ENCODE data around the gene MFRP.

Gene MFRP

DNA sequence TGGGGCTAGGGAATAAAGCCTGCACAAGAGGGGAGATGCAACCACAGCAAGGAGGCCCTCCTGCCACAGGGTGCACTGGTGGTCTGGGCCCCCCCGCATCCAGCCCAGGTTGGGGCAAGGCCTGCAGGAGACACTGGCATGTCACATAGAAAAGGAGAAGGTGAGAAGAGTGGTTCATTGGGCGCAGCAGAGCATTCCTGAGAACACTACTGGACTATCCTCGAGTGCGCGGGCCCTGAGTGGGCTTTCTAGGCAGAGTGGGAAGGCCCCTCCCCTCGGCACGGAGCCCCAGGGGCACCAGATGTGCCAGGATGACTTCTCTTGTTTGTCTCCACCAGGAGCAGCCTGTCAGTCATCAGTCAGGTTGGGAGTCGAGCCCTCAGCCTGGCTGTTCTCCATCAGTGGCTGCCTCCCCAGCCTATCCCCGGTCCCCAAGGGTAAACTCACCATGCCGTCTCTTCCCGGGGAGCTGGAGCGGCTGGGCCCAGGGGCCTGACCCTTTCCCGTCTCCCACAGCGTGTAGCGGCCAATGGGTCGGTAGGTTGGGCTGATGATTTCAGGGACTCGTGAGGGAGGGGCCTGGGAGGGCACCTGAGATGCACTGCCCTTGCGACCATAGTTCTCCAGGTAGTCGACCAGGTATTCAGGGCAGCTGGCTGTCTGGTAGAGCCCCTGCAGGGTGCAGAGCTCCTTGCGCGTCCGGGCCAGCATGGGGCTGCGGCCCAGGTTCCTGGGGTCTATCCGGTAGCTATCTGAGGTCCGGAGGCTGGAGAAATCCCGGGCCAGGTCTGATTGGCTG is 26.0 kb upstream of the MFRP start:
- DNase-seq, result no peak

DNA sequence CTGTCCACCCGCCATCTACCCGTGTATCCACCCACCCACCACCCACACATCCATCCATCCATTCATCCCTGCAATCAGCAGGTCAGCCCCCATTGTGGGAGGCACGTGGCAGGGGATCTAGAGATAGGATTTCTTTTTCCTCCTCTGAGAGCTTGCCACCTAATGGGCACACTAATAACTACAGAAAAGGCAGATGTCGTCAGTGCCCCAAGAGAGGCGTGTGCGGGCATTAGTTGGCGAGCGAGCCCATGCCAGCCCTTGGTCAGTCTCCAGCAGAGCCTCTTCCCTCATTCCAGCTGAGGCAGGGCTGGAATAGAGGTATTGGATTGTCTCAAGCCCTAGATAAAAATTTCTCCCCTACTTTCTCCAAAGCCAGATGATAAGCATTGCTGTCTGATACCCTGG is 25.3 kb upstream of the MFRP start:
- DNase-seq, result no peak

DNA sequence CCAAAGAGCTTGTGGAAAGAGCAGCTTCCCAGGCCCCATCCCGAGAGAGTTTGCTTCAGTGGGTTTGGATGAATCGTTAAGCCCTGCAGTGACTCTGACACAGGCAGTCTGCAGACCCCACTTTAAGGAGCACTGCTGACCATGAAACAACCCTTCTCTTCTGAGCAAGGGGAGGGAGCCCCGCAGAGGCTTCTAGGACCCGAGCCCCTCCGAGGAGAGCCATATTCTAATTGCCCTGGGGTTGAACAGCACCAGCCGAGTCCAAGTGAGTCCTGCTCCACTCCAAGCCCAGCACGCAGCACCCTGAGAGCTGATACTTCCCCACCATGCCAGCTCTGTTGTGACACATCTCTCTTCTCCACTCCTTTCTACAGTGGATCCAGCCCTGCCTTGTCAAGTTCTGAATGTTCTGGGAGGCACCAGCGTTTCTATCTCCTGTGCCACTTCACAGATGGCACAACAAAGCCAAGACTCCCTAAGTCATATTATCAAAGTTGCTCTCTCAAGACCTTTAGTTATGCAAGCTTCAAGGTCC is 24.6 kb upstream of the MFRP start:
- no peak for DNase-seq

DNA sequence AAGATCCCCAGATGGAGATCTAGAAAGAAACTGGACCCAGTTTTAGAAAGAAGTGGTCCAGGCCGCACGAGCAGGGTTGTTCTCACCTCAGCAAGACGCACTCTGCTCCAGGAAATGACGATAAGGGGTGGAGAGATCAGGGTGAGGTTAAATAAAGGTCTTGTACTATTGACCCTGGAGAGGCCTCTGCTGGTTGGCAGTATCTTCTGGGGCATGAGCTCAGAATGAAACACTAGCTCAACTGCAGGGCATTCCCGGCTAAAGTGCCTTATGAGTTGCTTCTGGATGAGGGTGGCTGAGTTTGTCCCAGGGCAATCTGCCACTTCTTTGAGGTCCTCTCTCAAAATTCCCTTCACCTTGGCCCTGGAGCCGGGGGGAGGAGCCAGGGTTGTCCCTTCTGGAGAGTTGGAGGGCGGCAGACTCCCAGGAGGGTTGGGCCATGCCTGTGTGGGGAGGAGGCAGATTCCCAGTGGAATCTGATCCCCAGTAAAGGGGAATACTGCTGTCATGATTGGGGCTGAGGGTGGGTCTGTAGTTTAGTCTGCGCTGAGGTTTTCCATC is 24.1 kb upstream of the MFRP start:
- DNase-seq, result no peak

DNA sequence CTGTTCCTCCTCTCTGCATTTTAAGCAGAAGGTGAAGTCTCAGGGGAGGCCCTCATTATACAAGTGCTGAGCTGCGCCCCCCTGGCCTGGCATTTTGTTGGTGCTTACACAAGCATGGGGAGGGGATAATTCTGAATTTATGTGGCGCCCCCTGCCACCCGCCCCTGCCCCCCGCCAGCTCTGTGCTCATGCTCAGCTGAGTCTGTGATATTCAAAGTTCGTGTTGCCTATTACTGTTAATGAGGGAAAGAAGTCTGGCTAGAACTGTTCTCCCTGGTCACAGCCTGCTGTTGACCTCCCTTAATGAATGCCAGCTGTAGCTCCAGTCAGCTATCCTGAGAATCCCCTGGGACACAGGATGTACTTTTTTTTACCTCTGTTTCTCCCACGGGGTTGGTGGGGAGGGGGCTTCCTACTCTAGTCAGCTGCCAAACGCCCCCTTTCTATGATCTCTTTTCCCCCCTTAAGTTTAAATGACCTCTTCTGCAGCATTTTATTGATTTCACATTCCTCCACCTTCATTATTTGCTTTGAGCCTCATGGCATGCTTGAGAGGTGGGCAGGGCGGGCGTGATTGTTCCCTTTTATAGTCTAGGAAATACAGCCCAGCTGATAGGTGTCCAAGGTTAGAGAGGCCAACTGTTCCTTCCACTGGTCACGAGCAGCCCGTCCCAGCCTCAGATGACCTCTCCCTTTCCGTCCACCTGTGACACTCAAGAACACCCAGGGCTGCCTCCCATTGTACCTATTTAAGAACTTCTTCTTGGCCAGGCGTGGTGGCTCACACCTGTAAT is 22.8 kb upstream of the MFRP start:
- no peak for DNase-seq

DNA sequence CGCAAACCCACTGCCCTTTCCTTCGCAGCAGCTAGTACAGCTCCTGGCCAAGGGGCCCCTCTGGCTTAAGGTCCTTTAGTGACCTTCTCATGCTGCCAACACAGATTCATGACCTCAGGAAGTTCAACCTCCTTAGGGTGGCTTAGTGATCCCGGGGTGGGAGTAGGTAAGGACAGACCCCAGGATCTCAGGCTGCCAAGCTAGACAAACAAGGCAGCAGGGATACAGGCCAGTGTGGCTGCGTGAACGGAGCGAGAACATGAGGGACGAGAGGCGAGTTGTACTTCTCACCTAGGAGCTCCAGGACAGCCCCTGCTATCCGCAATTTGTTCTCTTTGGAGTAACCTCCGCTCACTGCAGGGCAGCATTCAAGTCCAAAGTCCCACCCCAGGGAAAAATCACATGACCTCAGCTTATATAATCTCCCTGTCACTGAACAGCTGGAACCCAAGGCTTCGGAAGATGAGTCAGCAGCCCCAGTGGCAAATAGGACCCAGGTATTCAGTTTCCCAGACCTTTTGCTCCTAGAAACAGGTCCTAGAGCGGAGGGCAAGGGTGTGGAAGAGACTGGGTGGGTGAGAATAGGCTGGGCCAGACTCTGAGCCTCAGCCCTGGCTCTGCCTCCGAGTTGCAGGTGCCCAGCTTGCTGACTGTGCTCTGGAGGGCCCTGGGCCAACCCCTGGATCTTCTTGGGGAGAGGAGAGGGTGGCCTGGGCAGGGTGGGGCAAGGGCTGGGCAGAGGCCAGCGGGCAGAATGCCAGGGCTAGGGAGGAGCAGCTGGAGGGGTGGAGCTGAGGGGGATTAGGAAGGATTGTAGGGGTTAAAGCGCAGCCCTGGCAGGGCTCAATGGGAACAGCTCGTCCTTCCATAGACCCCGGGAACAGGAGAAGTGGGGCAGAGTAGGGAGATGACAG is 21.9 kb upstream of the MFRP start:
- no peak for DNase-seq

DNA sequence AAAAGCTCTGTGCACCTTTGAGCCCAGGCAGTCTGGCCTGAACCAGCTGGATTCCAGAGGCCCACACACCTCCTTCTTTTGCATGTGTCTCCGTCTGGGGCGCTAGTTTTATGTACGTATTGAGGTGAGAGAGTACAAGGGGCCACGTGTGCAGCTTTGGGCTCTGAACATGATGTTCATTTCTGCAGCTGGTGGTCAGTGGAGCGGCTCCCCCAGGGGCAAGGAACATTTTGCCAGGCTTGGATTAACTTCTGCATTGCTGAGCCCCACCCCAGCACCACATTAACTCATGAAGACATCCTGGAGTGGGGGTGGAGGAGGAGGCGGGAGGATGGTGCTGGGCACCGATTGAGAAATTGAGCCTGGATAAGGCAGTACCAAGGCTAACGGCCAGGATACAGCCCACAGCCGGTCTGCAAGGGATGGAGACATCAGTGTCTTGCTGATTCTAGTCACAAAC is 21.2 kb upstream of the MFRP start:
- DNase-seq, result no peak

DNA sequence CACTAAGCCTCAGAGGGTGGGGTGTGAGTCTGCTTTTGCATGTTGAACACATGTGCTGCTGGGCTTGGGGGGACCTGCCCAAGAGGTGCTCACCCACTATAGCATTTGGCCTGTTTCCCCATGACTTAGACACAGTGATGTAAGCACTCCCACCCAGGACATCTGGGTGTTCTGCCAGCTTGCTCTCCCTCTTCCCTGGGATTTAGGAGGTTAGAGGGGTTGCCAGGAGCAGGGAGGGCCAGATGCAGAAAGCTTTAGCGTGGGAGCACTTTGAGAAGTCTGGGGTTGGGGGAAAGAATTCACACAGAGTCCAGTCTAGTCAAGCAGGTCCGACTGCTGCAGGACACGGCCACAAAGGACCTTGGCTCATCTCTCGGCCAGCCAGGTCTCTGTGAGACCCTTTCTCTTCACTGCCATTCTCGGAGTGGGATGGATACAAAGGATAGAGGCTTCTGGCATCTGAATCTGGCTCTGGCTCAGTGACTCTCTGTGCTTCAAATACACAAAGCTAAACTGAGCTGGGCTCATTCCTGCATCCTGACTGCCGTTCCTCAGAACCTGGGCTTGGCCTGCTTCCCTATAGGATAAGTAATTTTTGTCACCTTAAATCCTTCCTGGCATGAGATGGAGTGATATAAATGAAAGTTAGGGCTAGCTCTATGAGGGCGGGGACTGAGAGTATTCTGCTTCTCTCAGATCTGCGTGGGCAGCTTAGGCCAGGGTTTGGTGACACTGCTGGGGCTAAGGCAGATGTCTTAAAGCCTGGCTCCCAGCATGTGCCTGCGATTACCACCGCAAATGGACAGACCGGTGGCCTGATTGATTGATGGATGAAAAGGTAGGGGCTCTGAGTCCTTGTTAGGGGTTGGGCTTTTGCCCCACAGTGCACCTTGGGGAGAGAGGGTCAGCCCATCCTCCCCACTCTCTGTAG is 20.4 kb upstream of the MFRP start:
- no peak for DNase-seq

DNA sequence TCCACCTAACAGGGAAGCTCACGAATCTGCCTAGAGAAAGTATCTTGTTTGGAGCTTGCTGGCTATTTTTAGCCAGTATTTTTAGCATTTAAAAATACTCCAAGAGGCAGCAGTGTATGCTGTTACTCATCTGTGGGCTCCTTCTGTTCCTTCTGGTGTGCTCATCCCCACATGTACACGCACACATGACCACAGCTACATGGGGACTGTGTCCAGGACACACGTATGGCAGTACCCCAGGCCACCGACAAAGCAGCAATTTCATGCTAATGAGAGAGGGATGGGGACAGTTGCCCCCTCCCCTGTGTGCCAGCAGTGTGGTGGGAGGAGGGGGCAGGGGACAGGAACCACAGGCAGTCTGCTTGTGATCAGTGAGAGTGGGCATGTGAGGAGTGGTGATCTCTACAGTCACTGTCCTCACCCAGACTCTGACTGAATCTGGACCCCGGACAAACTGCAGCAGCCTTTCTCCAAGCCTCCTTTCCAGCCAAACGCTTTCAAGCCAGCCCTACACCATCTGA is 18.6 kb upstream of the MFRP start:
- DNase-seq, result no peak

DNA sequence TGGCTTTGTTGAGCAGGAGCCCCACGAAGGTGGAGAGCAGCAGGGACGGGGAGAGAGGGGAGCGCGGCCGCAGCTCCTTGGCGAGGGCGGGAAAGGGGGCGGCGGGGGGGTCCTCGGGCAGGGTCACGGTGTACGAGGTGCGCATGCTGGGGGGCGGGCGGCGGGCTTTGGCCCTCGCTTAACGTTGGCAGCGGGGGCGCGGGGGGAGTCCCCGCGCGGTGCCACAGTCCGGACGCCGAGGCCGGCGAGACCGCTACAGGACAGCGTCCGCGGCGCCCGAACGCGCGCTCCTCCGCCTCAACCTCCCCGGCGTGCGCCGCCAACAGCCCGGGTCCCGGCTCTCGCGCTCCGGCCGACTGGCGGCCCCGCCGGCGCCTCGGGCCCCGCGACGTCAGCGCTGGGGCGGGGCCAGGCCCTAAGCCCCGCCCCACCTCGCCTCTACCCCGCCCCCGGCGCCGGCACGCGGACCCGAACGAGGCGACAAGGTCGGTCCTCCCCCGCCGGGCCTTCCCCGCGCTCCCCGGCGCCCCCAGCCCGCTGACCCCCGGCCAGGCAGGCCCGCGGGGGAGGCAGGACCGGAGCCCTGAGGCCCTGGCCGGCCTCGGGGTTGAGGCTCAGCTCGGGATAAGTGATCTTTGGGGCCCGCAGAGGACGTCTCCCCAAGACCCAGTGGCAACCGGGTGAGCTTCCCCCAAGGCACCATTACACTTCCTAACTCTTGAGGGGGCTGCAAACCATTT is 17.5 kb upstream of the MFRP start:
- peak; percentile 44 for DNase-seq

DNA sequence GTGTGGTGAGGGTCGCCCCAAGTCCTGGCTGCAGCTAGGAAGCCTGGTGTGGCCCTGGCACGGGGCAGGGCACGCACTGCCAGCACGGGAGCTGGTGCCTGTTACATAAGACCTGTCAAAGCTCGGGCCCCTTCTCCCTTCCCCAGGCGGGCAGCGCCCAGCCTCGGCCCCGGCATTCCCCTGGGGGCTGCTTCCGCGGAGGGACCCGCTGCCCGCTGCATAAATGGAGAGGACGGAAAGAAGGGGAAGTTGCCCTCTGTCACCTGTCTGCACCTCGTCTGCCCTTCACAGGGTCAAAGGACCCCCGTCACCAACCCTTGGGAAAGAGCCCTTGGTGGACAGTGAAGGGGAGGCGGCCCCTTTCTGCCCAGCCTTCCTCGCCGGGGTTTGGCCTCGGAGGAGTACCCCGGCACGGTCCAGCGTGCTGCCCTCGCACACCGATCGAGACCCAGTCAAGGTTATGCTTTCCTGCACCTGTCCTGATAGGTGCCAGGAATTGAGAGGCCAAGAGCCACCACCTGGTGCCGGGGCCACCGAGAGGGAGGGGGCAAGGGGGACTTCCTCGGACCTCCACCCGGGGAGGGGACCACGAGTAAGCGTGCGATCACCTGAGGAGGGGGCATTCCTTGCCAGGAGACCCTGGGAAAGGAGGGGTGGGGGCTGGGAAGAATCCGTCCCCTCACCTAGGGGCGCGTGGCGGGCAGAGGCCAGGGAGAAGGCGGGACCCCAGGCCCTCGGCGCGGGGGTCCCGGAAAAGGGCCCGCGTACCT is 16.8 kb upstream of the MFRP start:
- no peak for DNase-seq

DNA sequence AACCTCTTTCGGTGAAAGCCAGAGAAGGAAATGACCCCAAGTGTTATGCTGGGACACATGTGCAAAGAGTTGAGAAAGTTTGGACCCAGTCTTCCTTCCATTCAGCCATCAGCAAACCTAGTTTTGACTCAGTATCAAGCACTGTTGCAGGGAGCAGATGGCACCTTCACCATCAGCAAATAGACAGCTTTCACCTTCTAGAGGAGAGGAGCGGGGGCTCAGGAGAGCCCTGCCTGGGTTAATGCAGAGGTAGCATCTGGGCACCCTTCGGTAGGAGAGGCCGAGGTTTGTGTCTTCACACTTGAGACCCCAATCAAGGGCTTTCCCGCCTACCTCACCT is 16.2 kb upstream of the MFRP start:
- DNase-seq, result no peak

DNA sequence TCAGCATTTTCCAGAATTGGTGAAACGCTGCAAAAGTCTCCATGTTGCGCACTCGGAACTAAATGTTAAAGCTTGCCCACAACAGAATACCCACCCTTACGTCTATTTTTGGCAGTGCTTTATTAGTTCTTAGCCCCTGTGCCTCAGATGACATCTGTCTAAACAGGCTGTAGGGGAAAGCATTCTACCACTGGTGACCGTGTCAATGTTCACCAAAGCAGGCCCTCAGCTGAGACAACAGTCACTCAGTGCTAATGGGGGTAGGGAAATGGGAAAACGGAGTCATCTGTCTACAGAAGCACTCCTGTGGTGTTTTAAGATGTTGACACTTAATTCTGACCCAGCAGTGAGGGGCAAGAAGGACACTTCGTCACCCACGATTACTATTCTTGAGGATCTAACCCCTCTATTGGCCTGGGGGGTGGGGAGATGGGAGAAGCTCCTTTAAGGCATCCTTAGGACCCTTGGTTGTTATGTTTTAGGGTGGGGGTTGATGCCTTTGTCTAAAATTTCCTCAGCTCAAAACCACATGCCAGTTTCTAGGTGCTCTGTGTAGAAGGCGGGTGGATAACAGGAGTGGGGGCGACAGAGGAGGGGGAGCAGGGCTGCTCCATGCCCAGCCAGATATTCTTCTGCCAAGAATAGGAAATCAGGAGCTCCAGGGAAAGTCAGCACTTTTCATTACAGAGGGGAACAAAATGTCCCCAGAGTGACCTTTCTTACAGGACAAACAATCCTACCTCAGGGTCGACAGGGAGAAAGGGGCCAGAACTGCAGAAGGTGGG is 15.6 kb upstream of the MFRP start:
- no peak for DNase-seq

DNA sequence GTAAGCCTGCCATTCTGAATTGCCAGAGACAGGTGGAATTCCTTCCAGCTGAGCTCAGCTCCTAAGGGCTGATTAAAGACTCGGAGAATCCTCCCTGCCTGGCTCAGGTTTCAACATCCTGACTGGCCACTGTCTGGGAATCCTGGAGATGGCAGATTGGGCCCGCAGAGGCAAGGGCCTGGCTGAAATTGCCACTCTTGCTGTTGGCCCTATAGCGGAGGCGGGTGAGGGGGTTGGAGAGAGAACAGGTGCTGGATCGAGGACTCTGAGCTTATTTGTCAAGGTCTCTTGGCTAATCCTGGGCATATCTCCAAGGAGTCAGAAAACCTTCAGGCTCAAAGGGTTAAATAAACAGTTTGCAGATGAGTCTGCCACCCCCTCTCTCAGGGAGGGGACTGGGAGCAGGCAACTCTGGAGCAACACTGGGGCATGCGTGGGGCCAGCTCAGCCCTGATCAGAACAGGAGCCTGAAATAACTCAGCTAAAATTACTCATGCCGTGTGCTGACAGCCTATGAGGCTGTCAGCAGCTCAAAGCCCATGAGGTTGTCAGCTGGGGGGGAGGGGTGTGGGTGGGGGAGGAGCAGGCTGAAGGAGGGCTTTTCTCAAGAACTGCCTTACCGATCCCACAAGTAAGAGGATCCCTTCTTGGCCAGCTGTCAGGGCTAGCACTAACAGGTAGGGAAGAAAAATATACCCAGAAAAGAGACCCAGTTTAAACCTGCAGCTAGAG is 14.7 kb upstream of the MFRP start:
- DNase-seq, result peak; percentile 86

DNA sequence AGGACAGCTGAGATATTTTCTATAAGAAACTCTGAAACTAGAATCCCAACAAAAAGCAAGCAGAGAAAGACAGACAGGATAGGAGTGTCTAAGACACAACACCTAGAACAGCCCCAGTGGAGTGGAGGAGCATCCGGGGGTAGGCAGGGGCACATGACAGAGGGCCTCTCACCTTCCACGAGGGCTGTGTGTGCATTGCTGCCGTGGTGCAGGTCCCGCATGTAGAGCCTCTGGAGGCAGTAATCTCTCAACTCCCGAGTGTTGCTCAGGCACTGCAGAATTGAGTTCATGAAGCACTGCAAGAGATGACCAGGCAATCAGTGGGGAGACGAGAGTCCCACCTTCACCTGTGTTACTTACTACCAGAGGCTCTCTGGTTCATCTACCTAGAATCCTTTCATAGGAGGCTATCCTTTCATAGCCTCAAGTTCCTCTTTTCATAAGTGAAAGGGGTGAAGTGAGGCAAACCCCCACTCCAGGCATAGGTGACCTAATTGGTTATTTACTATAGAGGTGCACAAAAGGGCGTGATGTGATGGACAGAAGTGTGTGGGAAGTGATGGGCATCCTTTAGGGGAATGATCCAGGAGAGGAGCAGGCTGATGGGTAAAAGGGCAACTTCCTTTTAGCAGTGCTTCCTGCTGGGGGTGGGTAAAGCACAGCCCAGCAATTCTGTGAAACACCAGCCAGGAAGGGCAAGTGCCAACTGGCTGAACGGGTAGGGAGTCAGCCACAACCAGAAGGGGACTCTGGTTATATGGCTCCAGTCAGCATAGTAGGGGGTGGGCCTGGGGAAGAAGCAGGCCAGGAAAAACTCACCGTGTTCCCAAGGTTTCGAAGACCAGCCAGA is 13.1 kb upstream of the MFRP start:
- DNase-seq, result no peak

DNA sequence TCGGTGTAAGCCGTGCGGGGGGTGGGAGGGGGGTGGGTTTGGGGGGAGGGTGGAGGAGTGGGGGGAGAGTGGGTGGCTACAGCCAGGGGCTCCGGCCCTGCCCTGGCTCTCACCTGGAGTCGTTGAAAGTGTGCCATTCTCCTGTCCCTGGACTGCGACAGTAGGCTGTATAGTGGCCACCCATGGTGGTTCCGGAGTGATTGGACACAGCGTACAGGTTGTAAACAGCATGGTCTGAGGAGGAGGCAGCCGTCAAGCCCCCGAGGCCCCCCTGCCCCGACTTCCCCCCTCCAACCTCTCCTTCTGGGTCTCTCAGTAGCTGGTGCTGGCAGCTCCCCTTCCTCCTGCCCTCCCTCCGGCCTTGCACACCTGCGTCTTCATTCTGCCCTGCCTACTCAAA is 10.6 kb upstream of the MFRP start:
- no peak for DNase-seq

DNA sequence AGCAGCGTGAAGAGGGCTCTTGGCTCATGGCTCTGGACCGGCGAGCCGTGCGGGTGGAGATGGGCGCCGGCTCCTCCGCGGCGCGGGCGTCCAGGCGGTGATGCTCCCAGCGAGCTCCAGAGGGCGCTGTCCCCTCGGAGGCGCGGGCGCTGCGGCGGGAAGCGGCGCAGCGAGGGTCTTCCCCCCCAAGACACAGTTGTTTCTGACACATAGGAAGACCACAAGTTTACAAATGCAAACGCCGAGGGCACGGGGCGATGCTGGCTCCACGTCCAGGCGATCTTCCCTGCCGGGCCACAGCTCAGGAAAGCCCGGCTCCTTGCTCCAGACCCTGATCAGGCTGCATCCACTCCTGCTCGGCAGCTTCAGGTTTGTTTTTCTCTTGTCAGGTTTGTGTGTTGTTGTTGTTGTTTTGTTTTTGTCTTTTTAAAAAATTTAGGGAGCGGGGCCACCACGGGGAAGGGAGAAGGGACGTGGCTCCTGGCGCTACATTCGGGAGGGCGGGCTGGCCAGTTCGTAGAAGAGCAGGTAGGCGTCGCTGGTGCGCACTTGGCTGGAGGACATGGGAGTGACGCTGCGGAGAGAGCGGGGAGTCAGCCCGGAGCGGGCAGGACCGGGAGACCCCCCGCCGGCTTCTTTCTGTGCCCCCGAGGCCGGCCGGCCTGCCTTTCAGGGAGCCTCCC is 10.0 kb upstream of the MFRP start:
- DNase-seq, result peak; percentile 69
